Measurements from ENCODE around the gene ODAD4. TPM values are rescaled to one million over a fixed set of nuclear protein-coding genes. Genes with fewer than 3 reads are reported as not detected.
"Not testable (repeated sequence)": the region's sequence is repeated elsewhere in the genome, so short reads cannot be mapped to it uniquely, and the experiment has no call there.

ODAD4 gene
- total RNA-seq, 1 donor from 2014 or later: under 0.01 TPM

DNA sequence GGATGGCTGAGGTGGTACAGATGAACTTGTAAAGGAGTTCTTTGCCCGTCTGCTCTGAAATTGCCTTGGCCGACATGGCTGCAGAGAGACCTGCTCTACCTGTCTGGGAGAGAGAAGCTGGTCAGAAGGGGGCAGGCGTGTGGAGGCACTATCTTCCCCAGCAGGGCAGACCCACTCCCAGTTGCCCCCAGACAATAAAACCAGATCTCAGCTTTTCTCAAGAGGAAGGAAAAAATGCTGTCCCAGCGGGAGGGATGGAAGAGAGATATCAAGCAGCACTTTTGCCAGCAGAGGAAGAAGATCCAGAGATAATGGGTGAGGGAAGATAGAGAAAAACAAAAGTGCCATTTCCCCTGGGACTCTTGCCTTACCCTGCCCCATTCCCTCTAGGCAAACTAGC is 16.6 kb upstream of the ODAD4 start:
- no peak for DNase-seq (ENCODE audit: low read depth in 2 of 2)

DNA sequence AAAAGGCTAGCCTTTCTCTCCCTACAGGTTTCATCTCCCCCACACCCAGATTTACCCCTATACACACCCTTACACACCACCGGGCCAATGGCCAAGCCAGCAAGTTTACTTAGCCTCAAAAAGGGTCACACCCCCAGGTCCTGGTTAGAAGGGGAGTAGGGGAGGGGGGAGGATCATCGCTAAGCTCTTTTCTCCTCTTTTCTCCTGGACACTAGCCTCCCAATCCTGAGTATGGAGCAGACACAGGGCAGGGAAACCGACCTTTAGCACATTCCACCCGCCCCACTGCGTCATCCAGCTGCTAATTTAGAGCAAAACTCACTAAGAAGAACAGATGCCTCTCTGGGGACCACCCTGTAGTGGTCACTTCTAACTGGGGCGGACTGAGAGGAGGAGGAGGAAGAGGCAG is 16.1 kb upstream of the ODAD4 start:
- DNase-seq (ENCODE audit: low read depth in 2 of 2): no peak

DNA sequence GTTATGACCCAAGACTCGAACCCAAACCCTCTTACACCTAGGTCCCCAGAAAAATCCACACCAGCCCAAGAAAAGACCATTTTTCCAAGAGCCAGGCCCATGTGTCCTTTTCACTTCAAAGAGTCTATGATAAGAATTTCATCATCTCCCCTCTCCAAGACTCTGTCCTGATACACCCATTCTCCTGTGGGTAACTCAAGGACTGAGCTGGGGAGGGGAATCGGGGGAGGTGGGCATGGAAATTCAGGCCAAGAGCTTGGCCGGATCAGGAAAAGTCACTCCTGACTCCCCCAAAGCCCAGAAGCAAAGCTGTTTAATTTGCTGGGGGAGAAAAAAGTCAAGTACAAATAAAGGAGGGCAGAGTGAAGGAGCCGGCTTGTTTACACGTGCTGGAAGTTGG is 15.4 kb upstream of the ODAD4 start:
- DNase-seq (ENCODE audit: low read depth in 2 of 2): no peak

DNA sequence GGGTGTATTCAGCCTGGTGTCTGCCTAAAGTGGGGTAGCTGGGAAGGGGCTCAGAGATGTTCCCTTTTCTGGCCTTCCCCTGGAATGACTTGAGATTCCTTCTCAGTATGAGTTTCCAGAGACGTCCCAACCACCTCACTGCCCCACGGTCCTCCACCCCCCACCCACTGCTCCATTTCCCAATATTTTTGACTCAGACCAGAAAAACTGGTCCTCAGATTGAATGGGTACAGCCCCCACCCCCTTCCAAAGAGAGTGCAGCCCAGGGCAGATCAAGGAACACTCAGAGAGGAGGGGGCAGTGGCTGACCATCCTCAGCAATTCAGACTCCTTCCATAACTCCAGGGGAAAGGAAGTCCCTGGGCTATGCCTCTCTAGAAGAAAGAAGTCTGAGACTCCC is 14.9 kb upstream of the ODAD4 start:
- DNase-seq (ENCODE audit: low read depth in 2 of 2): no peak

DNA sequence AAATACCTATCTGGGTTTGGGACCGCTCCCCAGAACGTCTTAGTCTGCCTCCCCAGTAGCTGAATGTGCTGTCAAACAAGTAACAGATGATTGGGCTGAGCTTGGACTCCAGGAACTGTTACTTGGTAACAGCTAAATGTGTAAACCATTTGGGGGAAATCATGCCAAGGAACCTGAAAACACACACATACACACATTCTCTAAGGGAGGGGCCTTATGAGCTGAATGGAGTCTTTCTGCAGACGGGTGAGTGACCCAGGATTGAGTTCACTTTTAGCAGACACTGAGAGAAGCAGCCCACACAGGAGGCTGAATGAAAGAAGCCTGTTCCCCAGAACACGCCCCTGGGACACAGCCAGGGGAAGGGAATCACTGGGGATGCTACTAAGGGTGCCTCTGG is 13.2 kb upstream of the ODAD4 start:
- DNase-seq (ENCODE audit: low read depth in 2 of 2): peak; percentile 50 to 83

DNA sequence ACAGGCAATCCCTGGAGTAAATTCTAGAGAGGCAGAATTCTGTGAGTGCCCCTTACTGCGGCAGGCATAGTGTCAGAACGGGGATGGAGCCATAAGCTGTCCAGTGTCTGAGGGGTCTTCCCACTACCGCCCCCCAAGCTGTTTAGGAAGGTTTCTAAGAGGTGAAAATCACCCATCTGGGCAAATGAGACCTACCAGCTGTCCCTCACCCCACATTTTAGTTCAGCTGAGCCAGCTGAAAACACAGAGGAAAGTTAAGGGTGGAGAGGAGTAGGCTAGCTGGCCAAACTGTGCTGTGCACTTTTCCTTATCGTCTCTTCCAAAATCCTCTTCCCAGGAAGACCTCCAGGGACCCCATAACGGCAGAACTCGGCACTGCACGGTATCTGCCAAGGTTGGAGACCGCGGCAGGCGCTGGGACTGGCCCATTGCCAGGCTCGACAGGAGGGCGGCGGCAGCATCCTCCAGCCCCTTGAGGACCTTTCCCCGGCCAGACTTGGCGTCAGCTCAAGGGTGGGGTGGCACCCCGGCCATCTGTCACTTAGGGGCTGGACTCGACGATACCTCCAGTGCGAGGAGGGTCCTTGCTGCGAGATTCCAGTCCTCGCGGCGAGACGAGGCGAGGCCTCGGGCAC is 12.6 kb upstream of the ODAD4 start:
- DNase-seq (ENCODE audit: low read depth in 2 of 2): peak; percentile 45 to 50

DNA sequence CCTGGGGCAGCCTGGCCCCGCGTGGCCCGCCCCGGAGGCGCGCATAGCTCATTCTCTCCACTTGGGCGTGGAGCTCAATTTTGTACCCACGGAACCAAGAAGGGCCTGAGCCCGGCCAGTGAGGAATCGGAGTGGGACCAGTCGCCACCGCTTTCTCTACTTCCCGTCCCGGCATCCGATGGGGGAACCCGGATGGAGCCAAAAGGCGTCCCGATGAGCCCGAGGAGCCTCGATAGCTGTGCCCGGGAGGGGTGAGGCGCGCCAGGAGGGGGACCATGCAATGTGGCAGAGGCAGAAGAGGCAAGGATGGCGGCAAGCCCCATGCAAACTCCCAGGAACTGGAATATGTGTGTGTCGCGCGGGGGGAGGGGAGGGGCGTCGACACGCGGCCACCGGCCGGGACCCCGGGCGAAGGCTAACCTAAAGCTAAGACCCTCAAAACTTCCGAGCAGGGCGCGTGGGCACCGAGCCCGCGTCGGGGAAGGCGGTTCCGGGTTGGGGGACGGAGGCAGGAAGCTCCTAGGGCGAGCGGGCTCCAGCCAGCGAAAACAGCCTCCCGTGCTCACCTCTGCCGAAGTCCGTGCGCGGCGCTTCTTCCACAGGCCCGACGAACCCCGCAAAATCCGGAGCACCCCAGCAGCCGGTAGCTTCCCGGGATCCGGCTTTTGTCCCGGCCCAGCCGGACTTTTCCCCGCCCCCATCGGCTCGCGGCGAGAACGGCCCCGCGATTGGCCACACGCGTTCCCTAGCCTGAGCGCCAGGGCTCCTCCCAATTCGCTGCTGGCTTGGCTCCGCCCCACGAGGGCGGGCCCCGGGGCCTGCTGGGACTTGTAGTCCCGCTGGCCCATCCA is 11.9 kb upstream of the ODAD4 start, which contains the start of gene ACLY:
Gene ACLY (minus strand): TSS at position 638 of the 851 bp plus-strand sequence. CDS start 5,078 bp downstream, outside the sequence.
- peak; percentile 95 to 96 for DNase-seq (ENCODE audit: low read depth in 2 of 2)

DNA sequence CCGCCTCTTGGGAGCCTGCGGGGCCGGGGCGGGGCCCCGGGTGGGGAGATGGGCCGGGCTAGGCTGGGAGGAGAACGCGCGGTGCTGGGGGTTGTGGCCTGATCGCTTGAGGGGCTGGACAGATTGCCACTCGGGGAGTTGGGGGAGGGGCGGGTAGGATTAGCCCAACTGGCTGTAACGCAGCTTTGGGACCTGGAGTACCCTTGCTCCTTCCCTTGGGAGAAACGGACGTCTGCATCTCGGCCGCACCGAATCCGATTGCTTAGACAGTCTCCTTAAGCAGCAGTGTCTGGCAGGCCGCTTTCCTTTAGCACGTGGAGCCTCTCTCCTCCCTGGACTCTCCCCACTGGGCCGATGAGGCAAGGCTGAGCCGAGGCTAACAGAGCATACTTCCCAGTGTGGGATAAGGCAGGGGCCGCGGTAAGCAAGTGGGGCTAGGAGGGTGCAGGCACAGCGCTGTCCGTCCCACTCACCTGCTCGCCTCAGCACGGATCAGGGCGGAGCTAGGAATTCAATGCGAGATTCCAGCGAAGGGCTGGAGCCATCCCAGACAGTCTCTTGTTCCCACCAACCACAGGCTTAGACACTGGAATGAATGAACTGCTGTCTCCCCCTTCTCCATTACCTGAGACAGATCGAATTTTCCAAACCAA is 11.1 kb upstream of the ODAD4 start:
- DNase-seq (ENCODE audit: low read depth in 2 of 2): no peak

DNA sequence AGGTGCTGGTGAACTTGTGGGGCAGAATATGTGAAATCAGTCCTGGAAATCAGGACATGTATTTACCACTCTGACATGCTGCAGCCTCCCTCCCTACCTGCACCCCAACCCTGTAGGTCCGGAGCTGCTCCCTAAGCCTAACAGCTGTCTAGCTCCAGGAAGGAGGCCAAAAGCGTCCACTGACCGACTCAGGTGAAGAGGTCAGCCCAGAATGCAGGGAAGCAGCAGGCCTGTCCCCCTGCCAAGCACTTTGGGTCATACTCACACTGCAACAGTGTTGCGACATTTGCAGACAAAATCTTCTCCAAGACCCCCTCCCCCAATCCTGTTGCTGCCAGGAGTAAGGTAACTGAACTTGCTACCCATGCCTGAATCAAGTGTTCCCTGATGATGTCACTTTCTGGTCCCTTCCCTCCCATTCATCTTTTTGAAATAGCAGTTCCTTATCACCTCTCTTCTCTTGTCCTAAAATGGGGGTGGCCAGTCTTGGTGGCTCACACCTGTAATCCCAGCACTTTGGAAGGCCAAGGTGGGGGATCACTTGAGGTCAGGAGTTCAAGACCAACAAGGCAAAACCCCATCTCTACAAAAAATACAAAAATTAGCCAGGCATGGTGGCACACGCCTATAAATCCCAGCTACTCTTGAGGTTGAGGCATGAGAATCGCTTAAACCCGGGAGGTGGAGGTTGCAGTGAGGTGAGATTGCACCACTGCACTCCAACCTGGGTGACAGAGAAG is 10.4 kb upstream of the ODAD4 start:
- DNase-seq (ENCODE audit: low read depth in 2 of 2): no peak

DNA sequence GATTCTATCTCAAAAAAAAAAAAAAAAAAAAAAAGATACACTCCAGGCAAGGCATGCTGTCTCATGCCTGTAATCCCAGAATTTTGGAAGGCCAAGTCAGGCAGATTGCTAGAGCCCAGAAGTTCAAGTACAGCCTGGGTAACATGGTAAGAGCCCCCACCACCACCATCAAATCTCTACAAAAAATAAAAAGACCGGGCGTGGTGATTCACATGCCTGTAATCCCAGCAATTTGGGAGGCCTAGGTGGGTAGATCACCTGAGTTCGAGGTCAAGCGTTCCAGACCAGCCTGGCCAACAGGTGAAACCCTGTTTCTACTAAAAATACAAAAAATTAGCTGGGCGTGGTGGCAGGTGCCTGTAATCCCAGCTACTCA is 9.8 kb upstream of the ODAD4 start:
- DNase-seq (ENCODE audit: low read depth in 2 of 2): no peak

DNA sequence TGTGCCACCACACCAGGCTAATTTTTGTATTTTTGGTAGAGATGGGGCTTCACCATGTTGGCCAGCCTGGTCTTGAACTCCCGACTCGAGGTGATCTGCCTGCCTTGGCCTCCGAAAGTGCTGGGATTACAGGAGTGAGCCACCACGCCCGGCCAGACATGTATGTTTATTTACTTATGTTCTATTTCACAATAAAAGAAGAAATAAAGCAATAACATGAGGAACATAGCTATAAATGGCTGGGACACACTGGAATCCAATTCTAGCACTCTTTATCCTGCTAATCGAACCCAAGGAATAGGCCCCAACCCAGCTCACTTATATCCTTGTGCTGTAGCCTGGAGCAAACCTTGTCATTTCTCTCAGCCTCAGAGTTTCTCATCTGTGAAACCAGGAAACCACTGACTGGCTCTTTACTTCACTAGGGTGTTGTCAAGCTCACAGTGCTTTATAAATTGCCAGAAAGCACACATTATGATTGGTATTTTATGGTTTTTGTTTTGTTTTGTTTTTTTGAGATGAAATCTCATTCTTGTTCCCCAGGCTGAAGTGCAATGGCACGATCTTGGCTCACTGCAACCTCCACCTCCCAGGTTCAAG is 4.3 kb upstream of the ODAD4 start:
- no peak for DNase-seq (ENCODE audit: low read depth in 2 of 2)

DNA sequence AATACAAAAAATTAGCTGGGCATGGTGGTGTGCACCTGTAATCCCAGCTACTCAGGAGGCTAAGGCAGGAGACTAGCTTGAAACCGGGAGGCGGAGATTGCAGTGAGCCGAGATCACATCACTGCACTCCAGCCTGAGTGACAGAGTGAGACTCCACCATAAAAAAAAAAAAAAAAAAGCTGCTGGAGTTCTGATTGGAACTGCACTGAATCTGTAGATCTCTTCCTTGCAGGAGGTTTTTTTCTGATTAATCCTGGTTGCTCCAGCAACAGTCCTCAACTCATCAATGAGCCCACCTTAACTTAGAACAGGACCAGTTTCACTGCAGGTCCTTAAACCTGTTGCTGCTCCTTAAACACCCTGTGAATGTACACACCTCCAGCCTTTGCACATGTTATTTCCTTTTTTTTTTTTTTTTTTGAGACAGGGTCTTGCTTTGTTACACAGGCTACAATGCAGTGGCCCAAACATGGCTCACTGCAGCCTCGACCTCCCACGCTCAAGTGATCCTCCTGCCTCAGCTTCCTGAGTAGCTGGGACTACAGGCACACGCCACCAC is 1.6 kb upstream of the ODAD4 start:
- DNase-seq (ENCODE audit: low read depth in 2 of 2): no peak

DNA sequence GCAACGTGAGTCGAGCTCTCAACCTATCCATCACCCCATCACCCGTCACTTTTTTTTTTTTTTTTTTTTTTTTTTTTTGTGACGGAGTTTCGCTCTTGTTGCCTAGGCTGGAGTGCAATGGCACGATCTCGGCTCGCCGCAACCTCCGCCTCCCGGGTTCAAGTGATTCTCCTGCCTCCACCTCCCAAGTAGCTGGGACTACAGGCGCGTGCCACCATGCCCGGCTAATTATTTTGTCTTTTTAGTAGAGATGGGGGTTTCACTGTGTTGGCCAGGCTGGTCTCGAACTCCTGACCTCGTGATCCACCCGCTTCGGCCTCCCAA is 378 bp downstream of the ODAD4 start:
- not testable (repeated sequence) for DNase-seq (ENCODE audit: low read depth in 2 of 2)

DNA sequence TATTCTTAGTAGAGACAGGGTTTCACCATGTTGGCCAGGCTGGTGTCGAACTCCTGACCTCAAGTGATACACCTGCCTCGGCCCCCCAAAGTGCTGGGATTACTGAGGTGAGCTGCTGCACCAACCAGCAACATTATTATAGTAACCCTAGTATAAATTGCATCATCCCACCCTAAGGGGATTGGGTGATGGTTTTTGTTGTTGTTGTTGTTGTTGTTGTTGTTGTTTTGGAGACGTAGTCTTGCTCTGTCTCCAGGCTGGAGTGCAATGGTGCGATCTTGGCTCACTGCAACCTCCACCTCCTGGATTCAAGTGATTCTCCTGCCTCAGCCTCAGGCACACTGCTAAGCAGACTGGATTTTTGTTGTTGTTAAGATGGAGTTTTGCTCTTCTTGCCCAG is 1.3 kb downstream of the ODAD4 start:
- not testable (repeated sequence) for DNase-seq (ENCODE audit: low read depth in 2 of 2)

DNA sequence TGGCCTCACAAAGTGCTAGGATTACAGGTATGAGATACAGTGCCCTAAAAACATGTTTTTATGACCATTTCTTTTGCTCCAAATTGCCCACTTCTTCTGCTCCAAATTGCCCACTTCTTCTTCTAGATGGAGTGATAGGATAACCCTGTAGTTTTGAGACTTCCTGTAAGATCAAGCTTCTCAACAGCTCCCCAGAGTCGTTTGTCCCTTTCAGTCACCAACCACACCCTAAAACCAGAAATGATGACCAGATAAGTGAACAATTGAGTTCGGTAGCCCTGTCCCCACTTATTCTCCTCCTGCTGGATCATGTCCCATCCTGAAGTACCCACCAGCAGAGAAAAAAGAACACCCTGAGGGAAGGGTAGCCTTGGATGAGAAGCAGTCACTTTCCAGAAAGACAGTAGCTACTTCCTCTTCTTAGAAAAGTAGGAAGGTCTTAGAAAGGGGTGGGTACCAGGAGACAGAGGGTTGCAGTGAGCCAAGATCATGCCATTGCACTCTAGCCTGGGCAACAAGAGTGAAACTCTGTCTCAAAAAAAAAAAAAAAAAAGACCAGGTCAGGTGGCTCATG is 2.5 kb downstream of the ODAD4 start:
- DNase-seq (ENCODE audit: low read depth in 2 of 2): no peak

DNA sequence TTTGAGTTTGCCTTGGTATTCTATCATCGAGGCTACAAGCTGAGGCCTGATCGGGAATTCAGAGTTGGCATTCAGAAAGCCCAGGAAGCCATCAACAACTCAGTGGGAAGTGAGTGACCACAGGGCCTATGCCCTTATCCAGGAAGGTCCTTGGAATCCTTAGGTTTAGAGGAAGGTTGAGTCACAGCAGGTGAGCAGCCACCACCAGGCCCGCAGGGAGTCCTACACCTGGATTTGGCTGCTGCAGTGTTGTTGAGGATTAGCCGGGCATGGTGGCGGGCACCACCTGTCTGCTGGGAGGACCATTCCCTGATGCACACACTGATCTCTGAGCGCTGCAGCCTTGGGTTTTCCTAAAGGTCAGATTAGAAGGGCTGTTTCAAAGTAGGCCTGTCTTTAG is 5.2 kb downstream of the ODAD4 start:
- no peak for DNase-seq (ENCODE audit: low read depth in 2 of 2)

DNA sequence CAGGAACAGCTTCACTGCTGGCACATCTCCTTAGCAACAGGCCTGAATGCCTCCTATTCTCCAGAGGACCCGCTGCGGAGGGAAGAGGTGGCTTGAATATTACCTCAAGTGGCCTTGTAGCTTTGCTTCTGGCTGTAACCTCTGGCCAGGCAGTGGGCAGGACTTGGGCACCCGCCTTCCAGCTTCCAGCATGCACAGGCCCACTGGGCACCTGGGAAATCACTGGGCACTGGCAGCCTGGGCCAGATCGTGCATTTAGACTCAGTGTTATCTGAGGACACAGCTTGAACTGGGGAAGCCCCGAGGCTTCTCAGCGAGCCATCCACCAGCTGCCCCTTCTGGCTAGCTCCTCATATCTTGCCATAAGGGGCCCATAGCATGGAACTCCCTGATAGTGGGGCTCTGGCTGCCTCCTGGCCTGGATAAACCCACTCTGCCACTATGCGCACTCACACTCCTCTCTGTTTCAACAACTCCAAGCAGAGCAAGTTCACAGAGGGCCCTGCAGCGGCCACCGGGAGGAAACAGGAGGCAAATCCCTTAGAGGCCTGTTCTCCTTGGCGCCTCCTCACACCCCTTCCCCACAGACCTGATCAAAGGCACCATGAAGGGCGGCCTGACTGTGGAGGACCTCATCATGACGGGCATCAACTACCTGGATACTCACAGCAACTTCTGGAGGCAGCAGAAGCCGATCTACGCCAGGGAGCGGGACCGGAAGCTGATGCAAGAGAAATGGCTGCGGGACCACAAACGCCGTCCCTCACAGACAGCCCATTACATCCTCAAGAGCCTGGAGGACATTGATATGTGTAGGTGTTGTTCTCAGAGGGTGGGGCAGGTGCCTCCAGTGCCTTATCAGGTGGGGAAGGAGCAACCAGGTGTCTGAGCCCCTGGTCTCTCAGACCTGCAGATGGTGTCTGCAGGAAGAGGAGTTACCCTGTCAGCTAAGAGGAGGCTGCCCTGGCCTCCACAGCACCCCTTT is 7.8 kb downstream of the ODAD4 start:
- no peak for DNase-seq (ENCODE audit: low read depth in 2 of 2)

DNA sequence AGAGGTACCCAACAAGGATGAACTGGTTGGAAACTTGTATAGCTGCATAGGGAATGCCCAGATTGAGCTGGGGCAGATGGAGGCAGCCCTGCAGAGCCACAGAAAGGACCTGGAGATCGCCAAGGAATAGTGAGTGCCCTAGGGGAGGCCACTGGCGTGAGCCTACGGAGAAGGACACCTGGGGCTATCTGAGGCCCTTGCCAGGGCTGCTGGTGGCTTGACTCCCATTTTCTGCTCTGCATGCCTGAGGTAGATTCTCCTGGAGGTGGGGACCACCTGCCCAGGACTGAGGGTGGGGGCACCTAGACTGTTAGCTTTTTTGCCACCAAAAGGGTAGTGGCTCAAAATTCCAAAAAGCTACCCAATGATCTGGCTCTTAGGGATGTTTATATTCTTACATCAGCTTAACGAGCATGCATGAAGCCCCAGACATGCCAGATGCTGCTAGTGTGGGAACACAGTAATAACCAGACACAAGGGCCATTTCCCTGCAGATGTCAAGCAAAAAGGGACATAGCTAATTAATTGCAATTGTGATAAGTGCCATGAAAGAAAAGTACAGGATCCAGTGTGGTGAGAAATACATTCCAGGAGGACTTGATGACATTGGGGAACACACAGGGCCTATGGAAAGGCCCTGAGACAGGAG is 8.8 kb downstream of the ODAD4 start:
- no peak for DNase-seq (ENCODE audit: low read depth in 2 of 2)

DNA sequence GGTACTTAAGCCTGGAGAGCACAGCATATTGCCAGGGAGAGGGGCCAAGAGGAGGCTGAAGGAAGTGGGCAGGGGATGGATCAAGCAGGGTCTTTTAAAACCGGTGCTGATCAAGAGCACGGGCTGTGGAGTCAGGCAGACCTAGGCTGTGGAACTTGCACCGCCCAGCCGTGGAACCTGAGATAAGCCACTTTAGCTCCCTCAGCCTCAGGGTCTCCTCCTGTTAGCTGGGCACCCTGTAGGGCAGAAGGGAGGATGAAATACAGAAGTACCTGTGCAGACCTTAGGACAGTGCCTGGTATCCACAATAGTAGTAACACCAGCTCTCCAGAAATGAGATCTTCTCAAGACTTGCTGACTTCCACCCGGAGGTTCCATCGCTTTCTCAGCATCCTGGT is 9.3 kb downstream of the ODAD4 start:
- DNase-seq (ENCODE audit: low read depth in 2 of 2): no peak
